ENCODE measurements around the gene MITF.
A peak's percentile ranks its signal among the peaks of the same experiment; 100 is the strongest.

Gene MITF

GRCh38 chr3:69811452-69812401, 72.5 kb downstream of the MITF start:
- Histone ChIP-seq H3K4me3 (ENCODE audit: low read length in 2 of 2) (peak overlapping the region in 1 of 2 donors; percentile 9), H3K4me1 (ENCODE audit: control insufficient read depth, insufficient read depth, low read length) (peaks cover 14% of the 10 kb centered on the region), H3K9me3 (ENCODE audit: control insufficient read depth in 2 of 2, low read length in 2 of 2) (no peaks in the 10 kb centered on the region), H3K27me3 (ENCODE audit: control insufficient read depth in 1 of 2, insufficient read depth in 2 of 2, low read length in 2 of 2) (no peaks in the 10 kb centered on the region), H3K27ac (ENCODE audit: low read length) (no peak overlapping the region), H3K36me3 (ENCODE audit: control insufficient read depth in 2 of 2, insufficient read depth in 2 of 2, low read length in 2 of 2) (no peaks in the 10 kb centered on the region), H3K9ac (ENCODE audit: low read length in 2 of 2) (no peak overlapping the region)

- no peaks in the 10 kb centered on the region for H3K27me3 ChIP-seq (ENCODE audit: control insufficient read depth in 1 of 2, insufficient read depth in 2 of 2, low read length in 2 of 2)
- no peaks in the 10 kb centered on the region for H3K36me3 ChIP-seq (ENCODE audit: control insufficient read depth in 2 of 2, insufficient read depth in 2 of 2, low read length in 2 of 2)
- peaks cover 15% of the 10 kb centered on the region for H3K4me1 ChIP-seq (ENCODE audit: control insufficient read depth, insufficient read depth, low read length)
- H3K4me3 ChIP-seq (ENCODE audit: low read length in 2 of 2) = no peak overlapping the region
- H3K27ac ChIP-seq (ENCODE audit: low read length) = no peak overlapping the region
- H3K9ac ChIP-seq (ENCODE audit: low read length in 2 of 2) = no peak overlapping the region
- no peaks in the 10 kb centered on the region for H3K9me3 ChIP-seq (ENCODE audit: control insufficient read depth in 2 of 2, low read length in 2 of 2)
These were observed 76.7 kb downstream of the MITF start for GRCh38 chr3:69815970-69816369.

GRCh38 chr3:69817988-69818387, 78.7 kb downstream of the MITF start:
- H3K27ac ChIP-seq (ENCODE audit: low read length) = no peak overlapping the region
- no peaks in the 10 kb centered on the region for H3K27me3 ChIP-seq (ENCODE audit: control insufficient read depth in 1 of 2, insufficient read depth in 2 of 2, low read length in 2 of 2)
- no peak overlapping the region for H3K4me3 ChIP-seq (ENCODE audit: low read length in 2 of 2)
- H3K9ac ChIP-seq (ENCODE audit: low read length in 2 of 2) = no peak overlapping the region
- H3K9me3 ChIP-seq (ENCODE audit: control insufficient read depth in 2 of 2, low read length in 2 of 2) = no peaks in the 10 kb centered on the region
- H3K4me1 ChIP-seq (ENCODE audit: control insufficient read depth, insufficient read depth, low read length) = peaks cover 6% of the 10 kb centered on the region
- no peaks in the 10 kb centered on the region for H3K36me3 ChIP-seq (ENCODE audit: control insufficient read depth in 2 of 2, insufficient read depth in 2 of 2, low read length in 2 of 2)

GRCh38 chr3:69819282-69819681, 80.0 kb downstream of the MITF start:
- no peaks in the 10 kb centered on the region for H3K27me3 ChIP-seq (ENCODE audit: control insufficient read depth in 1 of 2, insufficient read depth in 2 of 2, low read length in 2 of 2)
- H3K9ac ChIP-seq (ENCODE audit: low read length in 2 of 2) = no peak overlapping the region
- H3K4me3 ChIP-seq (ENCODE audit: low read length in 2 of 2) = no peak overlapping the region
- H3K36me3 ChIP-seq (ENCODE audit: control insufficient read depth in 2 of 2, insufficient read depth in 2 of 2, low read length in 2 of 2) = no peaks in the 10 kb centered on the region
- H3K9me3 ChIP-seq (ENCODE audit: control insufficient read depth in 2 of 2, low read length in 2 of 2) = no peaks in the 10 kb centered on the region
- H3K4me1 ChIP-seq (ENCODE audit: control insufficient read depth, insufficient read depth, low read length) = peaks cover 6% of the 10 kb centered on the region
- no peak overlapping the region for H3K27ac ChIP-seq (ENCODE audit: low read length)

GRCh38 chr3:69821133-69821532, 81.9 kb downstream of the MITF start:
- no peaks in the 10 kb centered on the region for H3K27me3 ChIP-seq (ENCODE audit: control insufficient read depth in 1 of 2, insufficient read depth in 2 of 2, low read length in 2 of 2)
- no peaks in the 10 kb centered on the region for H3K36me3 ChIP-seq (ENCODE audit: control insufficient read depth in 2 of 2, insufficient read depth in 2 of 2, low read length in 2 of 2)
- no peak overlapping the region for H3K9ac ChIP-seq (ENCODE audit: low read length in 2 of 2)
- H3K27ac ChIP-seq (ENCODE audit: low read length) = no peak overlapping the region
- peaks cover 6% of the 10 kb centered on the region for H3K4me1 ChIP-seq (ENCODE audit: control insufficient read depth, insufficient read depth, low read length)
- H3K9me3 ChIP-seq (ENCODE audit: control insufficient read depth in 2 of 2, low read length in 2 of 2) = no peaks in the 10 kb centered on the region
- H3K4me3 ChIP-seq (ENCODE audit: low read length in 2 of 2) = no peak overlapping the region

- Histone ChIP-seq H3K9me3 (ENCODE audit: control insufficient read depth in 2 of 2, low read length in 2 of 2) (no peaks in the 10 kb centered on the region), H3K27me3 (ENCODE audit: control insufficient read depth in 1 of 2, insufficient read depth in 2 of 2, low read length in 2 of 2) (no peaks in the 10 kb centered on the region), H3K27ac (ENCODE audit: low read length) (no peak overlapping the region), H3K4me1 (ENCODE audit: control insufficient read depth, insufficient read depth, low read length) (peaks cover 6% of the 10 kb centered on the region), H3K4me3 (ENCODE audit: low read length in 2 of 2) (no peak overlapping the region), H3K9ac (ENCODE audit: low read length in 2 of 2) (no peak overlapping the region), H3K36me3 (ENCODE audit: control insufficient read depth in 2 of 2, insufficient read depth in 2 of 2, low read length in 2 of 2) (no peaks in the 10 kb centered on the region)
These were observed 84.5 kb downstream of the MITF start for GRCh38 chr3:69823743-69824142.

- Histone ChIP-seq H3K27me3 (ENCODE audit: control insufficient read depth in 1 of 2, insufficient read depth in 2 of 2, low read length in 2 of 2) (no peaks in the 10 kb centered on the region), H3K27ac (ENCODE audit: low read length) (no peak overlapping the region), H3K9ac (ENCODE audit: low read length in 2 of 2) (no peak overlapping the region), H3K4me1 (ENCODE audit: control insufficient read depth, insufficient read depth, low read length) (peaks cover 4% of the 10 kb centered on the region), H3K36me3 (ENCODE audit: control insufficient read depth in 2 of 2, insufficient read depth in 2 of 2, low read length in 2 of 2) (no peaks in the 10 kb centered on the region), H3K4me3 (ENCODE audit: low read length in 2 of 2) (no peak overlapping the region), H3K9me3 (ENCODE audit: control insufficient read depth in 2 of 2, low read length in 2 of 2) (no peaks in the 10 kb centered on the region)
These were observed 86.2 kb downstream of the MITF start for GRCh38 chr3:69825446-69825845.

GRCh38 chr3:69827127-69827526, 87.9 kb downstream of the MITF start:
- Histone ChIP-seq H3K27me3 (ENCODE audit: control insufficient read depth in 1 of 2, insufficient read depth in 2 of 2, low read length in 2 of 2) (no peaks in the 10 kb centered on the region), H3K36me3 (ENCODE audit: control insufficient read depth in 2 of 2, insufficient read depth in 2 of 2, low read length in 2 of 2) (no peaks in the 10 kb centered on the region), H3K27ac (ENCODE audit: low read length) (no peak overlapping the region), H3K9ac (ENCODE audit: low read length in 2 of 2) (no peak overlapping the region), H3K4me1 (ENCODE audit: control insufficient read depth, insufficient read depth, low read length) (no peaks in the 10 kb centered on the region), H3K4me3 (ENCODE audit: low read length in 2 of 2) (no peak overlapping the region), H3K9me3 (ENCODE audit: control insufficient read depth in 2 of 2, low read length in 2 of 2) (no peaks in the 10 kb centered on the region)

GRCh38 chr3:69828817-69829216, 89.6 kb downstream of the MITF start:
- H3K27ac ChIP-seq (ENCODE audit: low read length) = no peak overlapping the region
- no peaks in the 10 kb centered on the region for H3K27me3 ChIP-seq (ENCODE audit: control insufficient read depth in 1 of 2, insufficient read depth in 2 of 2, low read length in 2 of 2)
- H3K9me3 ChIP-seq (ENCODE audit: control insufficient read depth in 2 of 2, low read length in 2 of 2) = no peaks in the 10 kb centered on the region
- no peaks in the 10 kb centered on the region for H3K4me1 ChIP-seq (ENCODE audit: control insufficient read depth, insufficient read depth, low read length)
- H3K4me3 ChIP-seq (ENCODE audit: low read length in 2 of 2) = no peak overlapping the region
- no peaks in the 10 kb centered on the region for H3K36me3 ChIP-seq (ENCODE audit: control insufficient read depth in 2 of 2, insufficient read depth in 2 of 2, low read length in 2 of 2)
- no peak overlapping the region for H3K9ac ChIP-seq (ENCODE audit: low read length in 2 of 2)

- Histone ChIP-seq H3K27me3 (ENCODE audit: control insufficient read depth in 1 of 2, insufficient read depth in 2 of 2, low read length in 2 of 2) (no peaks in the 10 kb centered on the region), H3K36me3 (ENCODE audit: control insufficient read depth in 2 of 2, insufficient read depth in 2 of 2, low read length in 2 of 2) (no peaks in the 10 kb centered on the region), H3K4me1 (ENCODE audit: control insufficient read depth, insufficient read depth, low read length) (no peaks in the 10 kb centered on the region), H3K9ac (ENCODE audit: low read length in 2 of 2) (no peak overlapping the region), H3K9me3 (ENCODE audit: control insufficient read depth in 2 of 2, low read length in 2 of 2) (no peaks in the 10 kb centered on the region), H3K4me3 (ENCODE audit: low read length in 2 of 2) (no peak overlapping the region), H3K27ac (ENCODE audit: low read length) (no peak overlapping the region)
These were observed 90.9 kb downstream of the MITF start for GRCh38 chr3:69830147-69830546.

- Histone ChIP-seq H3K4me3 (ENCODE audit: low read length in 2 of 2) (no peak overlapping the region), H3K9ac (ENCODE audit: low read length in 2 of 2) (no peak overlapping the region), H3K27me3 (ENCODE audit: control insufficient read depth in 1 of 2, insufficient read depth in 2 of 2, low read length in 2 of 2) (no peaks in the 10 kb centered on the region), H3K36me3 (ENCODE audit: control insufficient read depth in 2 of 2, insufficient read depth in 2 of 2, low read length in 2 of 2) (no peaks in the 10 kb centered on the region), H3K9me3 (ENCODE audit: control insufficient read depth in 2 of 2, low read length in 2 of 2) (no peaks in the 10 kb centered on the region), H3K4me1 (ENCODE audit: control insufficient read depth, insufficient read depth, low read length) (no peaks in the 10 kb centered on the region), H3K27ac (ENCODE audit: low read length) (no peak overlapping the region)
These were observed 92.5 kb downstream of the MITF start for GRCh38 chr3:69831737-69832136.
